ENCODE results near the gene NOS2.
"Not testable (repeated sequence)": the region's sequence is repeated elsewhere in the genome, so short reads cannot be mapped to it uniquely, and the experiment has no call there.

Gene NOS2

GRCh38 chr17:27753726-27754125 lies 46.6 kb downstream of the NOS2 start:
- not testable (repeated sequence) for DNase-seq (ENCODE audit: low read depth)

GRCh38 chr17:27752831-27753619 lies 47.3 kb downstream of the NOS2 start:
- not testable (repeated sequence) for DNase-seq (ENCODE audit: low read depth)

- DNase-seq (ENCODE audit: low read depth): no peak
Measured at GRCh38 chr17:27751622-27752490, 48.5 kb downstream of the NOS2 start.

GRCh38 chr17:27751166-27751565 lies 49.2 kb downstream of the NOS2 start:
- no peak for DNase-seq (ENCODE audit: low read depth)

- not testable (repeated sequence) for DNase-seq (ENCODE audit: low read depth)
Measured at GRCh38 chr17:27749562-27750150, 50.7 kb downstream of the NOS2 start.

GRCh38 chr17:27748360-27748825 lies 51.9 kb downstream of the NOS2 start:
- no peak for DNase-seq (ENCODE audit: low read depth)

GRCh38 chr17:27747462-27748359 lies 52.6 kb downstream of the NOS2 start:
- DNase-seq (ENCODE audit: low read depth): no peak

- DNase-seq (ENCODE audit: low read depth): no peak
Measured at GRCh38 chr17:27746881-27747280, 53.4 kb downstream of the NOS2 start.

GRCh38 chr17:27746320-27746719 lies 54.0 kb downstream of the NOS2 start:
- not testable (repeated sequence) for DNase-seq (ENCODE audit: low read depth)

GRCh38 chr17:27745207-27745830 lies 55.0 kb downstream of the NOS2 start:
- not testable (repeated sequence) for DNase-seq (ENCODE audit: low read depth)

- no peak for DNase-seq (ENCODE audit: low read depth)
Measured at GRCh38 chr17:27743281-27743885, 56.9 kb downstream of the NOS2 start.

- DNase-seq (ENCODE audit: low read depth): no peak
Measured at GRCh38 chr17:27741971-27742575, 58.3 kb downstream of the NOS2 start.

GRCh38 chr17:27741361-27741861 lies 58.9 kb downstream of the NOS2 start:
- no peak for DNase-seq (ENCODE audit: low read depth)

GRCh38 chr17:27740541-27740940 lies 59.8 kb downstream of the NOS2 start:
- not testable (repeated sequence) for DNase-seq (ENCODE audit: low read depth)

GRCh38 chr17:27733773-27734172 lies 66.6 kb downstream of the NOS2 start:
- no peak for DNase-seq (ENCODE audit: low read depth)

GRCh38 chr17:27732746-27733145 lies 67.6 kb downstream of the NOS2 start:
- not testable (repeated sequence) for DNase-seq (ENCODE audit: low read depth)

- DNase-seq (ENCODE audit: low read depth): not testable (repeated sequence)
Measured at GRCh38 chr17:27725982-27726381, 74.3 kb downstream of the NOS2 start.

GRCh38 chr17:27721797-27722196 lies 78.5 kb downstream of the NOS2 start:
- DNase-seq (ENCODE audit: low read depth): no peak
